GM19452 (cell line): Measurements from ENCODE around the gene ARNT2.

Experiments used
- ATAC-seq: cut with Tn5 transposase; IDR thresholded peaks from one replicate; pipeline ENCODE4 v1.9.1; 2021; ENCODE audit not compliant: unreplicated experiment

The ARNT2 gene

GRCh38 chr15:80590761-80591355, 186.7 kb downstream of the ARNT2 start:
- no peak for ATAC-seq

- no peak for ATAC-seq
Measured at GRCh38 chr15:80591471-80591870, 187.3 kb downstream of the ARNT2 start.

- ATAC-seq: no peak
Measured at GRCh38 chr15:80591938-80592825, 188.0 kb downstream of the ARNT2 start.

GRCh38 chr15:80593486-80594030, 189.4 kb downstream of the ARNT2 start:
- ATAC-seq: no peak

- ATAC-seq: no peak
Measured at GRCh38 chr15:80594091-80594889, 190.1 kb downstream of the ARNT2 start.

- ATAC-seq: no peak
Measured at GRCh38 chr15:80595396-80595795, 191.2 kb downstream of the ARNT2 start.

GRCh38 chr15:80596521-80596976, 192.4 kb downstream of the ARNT2 start:
- ATAC-seq: no peak

- ATAC-seq: no peak
Measured at GRCh38 chr15:80597076-80597475, 192.9 kb downstream of the ARNT2 start.

- no peak for ATAC-seq
Measured at GRCh38 chr15:80599359-80599758, 195.2 kb downstream of the ARNT2 start.

- no peak for ATAC-seq
Measured at GRCh38 chr15:80600626-80601025, 196.4 kb downstream of the ARNT2 start.

GRCh38 chr15:80601256-80601655, 197.1 kb downstream of the ARNT2 start:
- ATAC-seq: no peak

GRCh38 chr15:80604583-80605575, 200.7 kb downstream of the ARNT2 start:
- no peak for ATAC-seq

GRCh38 chr15:80605591-80606150, 201.5 kb downstream of the ARNT2 start:
- no peak for ATAC-seq

GRCh38 chr15:80606511-80607071, 202.4 kb downstream of the ARNT2 start:
- no peak for ATAC-seq

- no peak for ATAC-seq
Measured at GRCh38 chr15:80607287-80607980, 203.3 kb downstream of the ARNT2 start.

- ATAC-seq: no peak
Measured at GRCh38 chr15:80608688-80609087, 204.5 kb downstream of the ARNT2 start.

GRCh38 chr15:80609091-80609490, 204.9 kb downstream of the ARNT2 start:
- ATAC-seq: no peak

- ATAC-seq: no peak
Measured at GRCh38 chr15:80609512-80609946, 205.3 kb downstream of the ARNT2 start.
